H1 (cell line): ENCODE measurements around the gene PDE1A.

Source experiments
- CHD2 ChIP-seq: IDR thresholded peaks from 2 replicates; pipeline ENCODE4 v1.6.1; 2012; ENCODE audit warnings: low read length, improper control_type of control experiment
- RFX5 ChIP-seq: IDR thresholded peaks from 2 replicates; pipeline ENCODE4 v1.6.1; 2011; ENCODE audit warnings: low read depth, low read length, improper control_type of control experiment, borderline replicate concordance

- no peak for TF ChIP-seq CHD2
- TF ChIP-seq RFX5, result no peak
Measured at GRCh38 chr2:182367401-182367800, 59.4 kb downstream of the PDE1A start.
